Smooth muscle cell (in vitro differentiated cells): Measurements from ENCODE around the gene GYG1. TPM values are rescaled to one million over a fixed set of nuclear protein-coding genes. Genes with fewer than 3 reads are reported as not detected.

Source experiments
- DNase-seq: peaks from one replicate; lab custom pipeline; 2025; ENCODE audit not compliant: unreplicated experiment; lab: John Stamatoyannopoulos, UW
- H2AFZ ChIP-seq: fragments of 200-600 bp; sonication (generic); 2 replicates; pipeline ENCODE4 v1.6.0; 2016; ENCODE audit warnings: antibody characterized with exemption, low read depth, mild to moderate bottlenecking
- H3F3A ChIP-seq: fragments of 200-600 bp; sonication (generic); 2 replicates; pipeline ENCODE4 v1.6.0; 2017; ENCODE audit warnings: antibody characterized with exemption, low read depth
- H3K27ac ChIP-seq: fragments of 200-600 bp; sonication (generic); 2 replicates; pipeline ENCODE4 v1.5.1; 2016; ENCODE audit warnings: low read depth, mild to moderate bottlenecking
- H3K27me3 ChIP-seq: fragments of 200-600 bp; sonication (generic); 2 replicates; pipeline ENCODE4 v1.6.1; 2016; ENCODE audit warnings: low read depth, mild to moderate bottlenecking
- H3K36me3 ChIP-seq: fragments of 200-600 bp; sonication (generic); 2 replicates; pipeline ENCODE4 v1.5.1; 2016; ENCODE audit warnings: low read depth
- H3K4me1 ChIP-seq: fragments of 200-600 bp; sonication (generic); 2 replicates; pipeline ENCODE4 v1.5.1; 2016; ENCODE audit warnings: low read depth
- H3K4me2 ChIP-seq: fragments of 200-600 bp; sonication (generic); 2 replicates; pipeline ENCODE4 v1.6.0; 2016; ENCODE audit warnings: mild to moderate bottlenecking
- H3K4me3 ChIP-seq: fragments of 200-600 bp; sonication (generic); 2 replicates; pipeline ENCODE4 v1.5.1; 2016; ENCODE audit warnings: mild to moderate bottlenecking
- H3K79me2 ChIP-seq: fragments of 200-600 bp; sonication (generic); 2 replicates; pipeline ENCODE4 v1.6.0; 2016; ENCODE audit warnings: low read depth, mild to moderate bottlenecking
- H3K9ac ChIP-seq: fragments of 200-600 bp; sonication (generic); 2 replicates; pipeline ENCODE4 v1.6.0; 2016; ENCODE audit warnings: low read depth
- H3K9me3 ChIP-seq: fragments of 200-600 bp; sonication (generic); replicated peaks from 2 replicates; pipeline ENCODE4 v1.5.1; 2016; ENCODE audit warnings: low read depth
- H4K20me1 ChIP-seq: fragments of 200-600 bp; sonication (generic); 2 replicates; pipeline ENCODE4 v1.6.0; 2016; ENCODE audit warnings: low read depth
- CTCF ChIP-seq: fragments of 200-600 bp; sonication (generic); IDR thresholded peaks from 2 replicates; pipeline ENCODE4 v1.5.1; 2017; ENCODE audit warnings: borderline replicate concordance, mild to moderate bottlenecking, antibody characterized with exemption; ENCODE audit not compliant: insufficient read depth, poor library complexity, severe bottlenecking
- WGBS: methylation state at CpG from one replicate; pipeline ENCODE4 v1.1.7; 2016; ENCODE audit warnings: low lambda C conversion rate; 5-methylcytosine and 5-hydroxymethylcytosine counted together
- polyA plus RNA-seq: library from polyadenylated mRNA; unstranded; fragments of >200 nt; fragmentation: Nextera tagmentation; extraction: Ambion mirVana; gene quantifications from 2 replicates; pipeline ENCODE4 v1.2.1, GENCODE V29; 2016
- total RNA-seq: library from RNA; depleted of rRNA; stranded (reverse); fragments of >200 nt; gene quantifications from 2 replicates; pipeline ENCODE4 v1.2.3, GENCODE V29; 2014

GYG1 gene
- total and polyA plus RNA-seq, 2 experiments from 2014 or later: 13.6 to 29.8 TPM

GRCh38 chr3:148953094-148953493, 38.2 kb upstream of the GYG1 start:
- Histone ChIP-seq H3K4me1 (peaks cover 4% of the 10 kb centered on the region), H3K27me3 (no peaks in the 10 kb centered on the region), H4K20me1 (no peaks in the 10 kb centered on the region), H3K9ac (no peak overlapping the region), H3K9me3 (no peaks in the 10 kb centered on the region), H3K79me2 (no peaks in the 10 kb centered on the region), H3F3A (peaks cover 3% of the 10 kb centered on the region), H3K4me3 (no peak overlapping the region), H3K27ac (no peak overlapping the region), H3K36me3 (no peaks in the 10 kb centered on the region), H2AFZ (no peak overlapping the region), H3K4me2 (no peak overlapping the region)
- no peak for TF ChIP-seq CTCF
- no peak for DNase-seq

GRCh38 chr3:148954981-148955380, 36.4 kb upstream of the GYG1 start:
- H2AFZ ChIP-seq: no peak overlapping the region
- no peaks in the 10 kb centered on the region for H4K20me1 ChIP-seq
- 72% methylated on average over 4 of the region's 4 CpGs for WGBS
- no peak overlapping the region for H3K9ac ChIP-seq
- H3K36me3 ChIP-seq: no peaks in the 10 kb centered on the region
- TF ChIP-seq CTCF: no peak
- peaks cover 3% of the 10 kb centered on the region for H3F3A ChIP-seq
- no peak overlapping the region for H3K27ac ChIP-seq
- H3K4me2 ChIP-seq: no peak overlapping the region
- H3K4me1 ChIP-seq: peaks cover 4% of the 10 kb centered on the region
- no peaks in the 10 kb centered on the region for H3K27me3 ChIP-seq
- no peaks in the 10 kb centered on the region for H3K79me2 ChIP-seq
- H3K4me3 ChIP-seq: no peak overlapping the region
- no peaks in the 10 kb centered on the region for H3K9me3 ChIP-seq
- no peak for DNase-seq

GRCh38 chr3:148955544-148956346, 35.6 kb upstream of the GYG1 start:
- Histone ChIP-seq H3K9me3 (no peaks in the 10 kb centered on the region), H2AFZ (peak overlapping the region; percentile 62), H3K27me3 (no peaks in the 10 kb centered on the region), H3K36me3 (no peaks in the 10 kb centered on the region), H3F3A (peaks cover 3% of the 10 kb centered on the region), H3K9ac (no peak overlapping the region), H3K79me2 (no peaks in the 10 kb centered on the region), H3K4me2 (peak overlapping the region; percentile 58), H4K20me1 (no peaks in the 10 kb centered on the region), H3K4me1 (peaks cover 4% of the 10 kb centered on the region), H3K27ac (peak overlapping the region; percentile 65), H3K4me3 (no peak overlapping the region)
- no peak for DNase-seq
- TF ChIP-seq CTCF: peak; percentile 46
- WGBS: 48% methylated on average over 12 of the region's 12 CpGs

- Histone ChIP-seq H3K9ac (no peak overlapping the region), H3K4me2 (no peak overlapping the region)
- 73% methylated on average over 2 of the region's 2 CpGs for WGBS
Measured at GRCh38 chr3:148957586-148957985, 33.8 kb upstream of the GYG1 start.

More at GRCh38 chr3:148957586-148957985, 33.8 kb upstream of the GYG1 start:
- Histone ChIP-seq H3K4me3 (no peak overlapping the region), H3K27ac (no peak overlapping the region), H3F3A (peaks cover 3% of the 10 kb centered on the region), H3K9me3 (no peaks in the 10 kb centered on the region), H4K20me1 (no peaks in the 10 kb centered on the region), H3K79me2 (no peaks in the 10 kb centered on the region), H2AFZ (no peak overlapping the region), H3K36me3 (no peaks in the 10 kb centered on the region), H3K27me3 (no peaks in the 10 kb centered on the region), H3K4me1 (peaks cover 4% of the 10 kb centered on the region)
- DNase-seq: no peak
- TF ChIP-seq CTCF: no peak
